GM19372 (cell line): Measurements from ENCODE around the gene PRDM2.
"Not testable (repeated sequence)": the region's sequence is repeated elsewhere in the genome, so short reads cannot be mapped to it uniquely, and the experiment has no call there.

Experiments used
- ATAC-seq: cut with Tn5 transposase; IDR thresholded peaks from one replicate; pipeline ENCODE4 v1.9.1; 2021; ENCODE audit warnings: mild to moderate bottlenecking, low read depth, moderate library complexity; ENCODE audit not compliant: unreplicated experiment

The PRDM2 gene

GRCh38 chr1:13694886-13695684 lies 4.9 kb upstream of the PRDM2 start:
- ATAC-seq = no peak

GRCh38 chr1:13697738-13698137 lies 2.2 kb upstream of the PRDM2 start:
- ATAC-seq = no peak

- ATAC-seq = no peak
Measured at GRCh38 chr1:13699510-13699909, 478 bp upstream of the PRDM2 start.

- no peak for ATAC-seq
Measured at GRCh38 chr1:13700521-13701270, 708 bp downstream of the PRDM2 start.

- no peak for ATAC-seq
Measured at GRCh38 chr1:13701271-13701640, 1.3 kb downstream of the PRDM2 start.

- peak; percentile 68 for ATAC-seq
Measured at GRCh38 chr1:13702425-13703127, 2.6 kb downstream of the PRDM2 start.

GRCh38 chr1:13703128-13703513 lies 3.1 kb downstream of the PRDM2 start:
- no peak for ATAC-seq

GRCh38 chr1:13703558-13704490 lies 3.8 kb downstream of the PRDM2 start:
- no peak for ATAC-seq

GRCh38 chr1:13706046-13706445 lies 6.1 kb downstream of the PRDM2 start:
- no peak for ATAC-seq

- no peak for ATAC-seq
Measured at GRCh38 chr1:13707164-13707563, 7.2 kb downstream of the PRDM2 start.

GRCh38 chr1:13708380-13708982 lies 8.5 kb downstream of the PRDM2 start:
- no peak for ATAC-seq

- ATAC-seq = no peak
Measured at GRCh38 chr1:13710086-13710485, 10.1 kb downstream of the PRDM2 start.

GRCh38 chr1:13714851-13715250 lies 14.9 kb downstream of the PRDM2 start:
- ATAC-seq = no peak

- not testable (repeated sequence) for ATAC-seq
Measured at GRCh38 chr1:13715616-13716287, 15.8 kb downstream of the PRDM2 start.

- no peak for ATAC-seq
Measured at GRCh38 chr1:13722808-13723360, 22.9 kb downstream of the PRDM2 start.

GRCh38 chr1:13723810-13724209 lies 23.8 kb downstream of the PRDM2 start:
- ATAC-seq = no peak

- no peak for ATAC-seq
Measured at GRCh38 chr1:13725714-13726175, 25.8 kb downstream of the PRDM2 start.

GRCh38 chr1:13728091-13728715 lies 28.2 kb downstream of the PRDM2 start:
- no peak for ATAC-seq
